ENCODE results near the gene TMPRSS3.

DNA sequence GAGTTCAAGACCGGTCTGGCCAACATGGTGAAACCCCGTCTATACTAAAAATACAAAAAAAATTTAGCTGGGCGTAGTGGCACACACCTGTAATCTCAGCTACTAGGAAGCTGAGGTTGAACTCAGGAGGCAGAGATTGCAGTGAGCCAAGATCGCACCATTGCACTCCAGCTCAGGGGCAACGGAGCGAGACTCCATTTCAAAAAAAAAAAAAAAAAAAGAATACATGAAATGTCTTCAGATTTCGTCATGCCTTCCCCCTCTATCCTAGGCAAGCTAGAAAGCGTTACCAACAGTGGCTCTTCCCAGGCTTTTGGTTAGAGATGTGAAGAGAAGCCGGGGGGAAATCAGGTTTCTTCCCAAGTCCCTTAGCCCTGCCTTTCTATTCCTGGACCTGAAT lies 33.2 kb downstream of the TMPRSS3 start:
- no peak for TF ChIP-seq FOXM1 (IDR thresholded peaks at IDR 0.05; ENCODE audit: borderline replicate concordance, low read depth)
- TF ChIP-seq TAF1 (IDR thresholded peaks at IDR 0.05; ENCODE audit: low read depth), result no peak
- TF ChIP-seq RAD21 (IDR thresholded peaks at IDR 0.05; ENCODE audit: low read depth), result no peak
- TF ChIP-seq, protein P1, sequence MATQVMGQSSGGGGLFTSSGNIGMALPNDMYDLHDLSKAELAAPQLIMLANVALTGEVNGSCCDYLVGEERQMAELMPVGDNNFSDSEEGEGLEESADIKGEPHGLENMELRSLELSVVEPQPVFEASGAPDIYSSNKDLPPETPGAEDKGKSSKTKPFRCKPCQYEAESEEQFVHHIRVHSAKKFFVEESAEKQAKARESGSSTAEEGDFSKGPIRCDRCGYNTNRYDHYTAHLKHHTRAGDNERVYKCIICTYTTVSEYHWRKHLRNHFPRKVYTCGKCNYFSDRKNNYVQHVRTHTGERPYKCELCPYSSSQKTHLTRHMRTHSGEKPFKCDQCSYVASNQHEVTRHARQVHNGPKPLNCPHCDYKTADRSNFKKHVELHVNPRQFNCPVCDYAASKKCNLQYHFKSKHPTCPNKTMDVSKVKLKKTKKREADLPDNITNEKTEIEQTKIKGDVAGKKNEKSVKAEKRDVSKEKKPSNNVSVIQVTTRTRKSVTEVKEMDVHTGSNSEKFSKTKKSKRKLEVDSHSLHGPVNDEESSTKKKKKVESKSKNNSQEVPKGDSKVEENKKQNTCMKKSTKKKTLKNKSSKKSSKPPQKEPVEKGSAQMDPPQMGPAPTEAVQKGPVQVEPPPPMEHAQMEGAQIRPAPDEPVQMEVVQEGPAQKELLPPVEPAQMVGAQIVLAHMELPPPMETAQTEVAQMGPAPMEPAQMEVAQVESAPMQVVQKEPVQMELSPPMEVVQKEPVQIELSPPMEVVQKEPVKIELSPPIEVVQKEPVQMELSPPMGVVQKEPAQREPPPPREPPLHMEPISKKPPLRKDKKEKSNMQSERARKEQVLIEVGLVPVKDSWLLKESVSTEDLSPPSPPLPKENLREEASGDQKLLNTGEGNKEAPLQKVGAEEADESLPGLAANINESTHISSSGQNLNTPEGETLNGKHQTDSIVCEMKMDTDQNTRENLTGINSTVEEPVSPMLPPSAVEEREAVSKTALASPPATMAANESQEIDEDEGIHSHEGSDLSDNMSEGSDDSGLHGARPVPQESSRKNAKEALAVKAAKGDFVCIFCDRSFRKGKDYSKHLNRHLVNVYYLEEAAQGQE (IDR thresholded peaks at IDR 0.05; ENCODE audit: low read depth), result no peak
- TF ChIP-seq, protein P2, sequence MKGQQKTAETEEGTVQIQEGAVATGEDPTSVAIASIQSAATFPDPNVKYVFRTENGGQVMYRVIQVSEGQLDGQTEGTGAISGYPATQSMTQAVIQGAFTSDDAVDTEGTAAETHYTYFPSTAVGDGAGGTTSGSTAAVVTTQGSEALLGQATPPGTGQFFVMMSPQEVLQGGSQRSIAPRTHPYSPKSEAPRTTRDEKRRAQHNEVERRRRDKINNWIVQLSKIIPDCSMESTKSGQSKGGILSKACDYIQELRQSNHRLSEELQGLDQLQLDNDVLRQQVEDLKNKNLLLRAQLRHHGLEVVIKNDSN (IDR thresholded peaks at IDR 0.05), result no peak
- no peak for TF ChIP-seq CREB1 (IDR thresholded peaks at IDR 0.05; ENCODE audit: low read depth)
- no peak for TF ChIP-seq YY1 (IDR thresholded peaks at IDR 0.05; ENCODE audit: low read depth)
- TF ChIP-seq EGR1 (IDR thresholded peaks at IDR 0.05), result no peak
- TF ChIP-seq, protein P3, sequence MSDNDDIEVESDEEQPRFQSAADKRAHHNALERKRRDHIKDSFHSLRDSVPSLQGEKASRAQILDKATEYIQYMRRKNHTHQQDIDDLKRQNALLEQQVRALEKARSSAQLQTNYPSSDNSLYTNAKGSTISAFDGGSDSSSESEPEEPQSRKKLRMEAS (IDR thresholded peaks at IDR 0.05), result no peak
- no peak for TF ChIP-seq NFIC (IDR thresholded peaks at IDR 0.05)

All from Ishikawa (cell line).